NCI-H2227 (cell line): Measurements from ENCODE around the gene CTXND1.
"Not testable (repeated sequence)": the region's sequence is repeated elsewhere in the genome, so short reads cannot be mapped to it uniquely, and the experiment has no call there.

Experiments
- DNase-seq: peaks from one replicate; lab custom pipeline; 2025; ENCODE audit not compliant: unreplicated experiment; lab: John Stamatoyannopoulos, UW

CTXND1 gene

DNA sequence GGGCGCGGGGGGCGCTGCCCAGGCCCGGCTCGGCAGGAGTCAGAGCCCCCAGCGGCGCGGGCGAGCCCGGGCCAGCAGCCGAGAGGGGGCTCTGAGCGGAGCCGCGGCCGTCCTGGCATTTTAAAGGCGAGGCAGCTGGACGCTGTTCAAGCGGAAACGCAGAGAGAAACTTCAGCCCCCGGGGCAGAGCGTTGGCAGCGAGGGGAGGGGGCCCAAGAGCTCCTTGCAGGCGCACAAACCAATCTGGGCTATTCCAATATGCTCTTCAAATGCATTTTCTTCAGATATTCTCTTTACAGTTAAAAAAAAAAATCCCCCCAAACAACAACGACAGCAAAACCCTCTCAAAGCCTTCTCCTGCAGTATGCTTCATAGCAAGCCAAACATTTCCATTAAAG lies at the start of gene CTXND1:
CTXND1 (minus strand) TSS at position 93 of the 398 bp plus-strand sequence. CDS start 50,264 bp downstream, outside the sequence.
- DNase-seq: no peak

DNA sequence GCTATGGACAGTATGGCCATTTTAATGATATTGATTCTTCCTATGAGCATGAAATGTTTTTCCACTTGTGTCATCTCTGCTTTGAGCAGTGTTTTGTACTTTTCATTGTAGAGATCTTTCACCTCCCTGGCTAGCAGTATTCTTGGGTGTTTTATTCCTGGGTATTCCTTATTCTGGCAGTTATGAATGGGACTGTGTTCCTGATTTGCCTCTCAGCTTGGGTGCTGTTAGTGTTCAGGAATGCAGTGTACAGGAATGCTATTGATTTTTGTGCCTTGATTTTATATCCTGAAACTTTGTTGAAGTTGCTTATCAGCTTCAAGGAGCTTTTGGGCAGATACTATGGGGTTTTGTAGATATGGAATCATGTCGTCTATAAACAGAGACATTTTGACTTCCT lies 49.5 kb upstream of the CTXND1 start:
- DNase-seq: no peak

DNA sequence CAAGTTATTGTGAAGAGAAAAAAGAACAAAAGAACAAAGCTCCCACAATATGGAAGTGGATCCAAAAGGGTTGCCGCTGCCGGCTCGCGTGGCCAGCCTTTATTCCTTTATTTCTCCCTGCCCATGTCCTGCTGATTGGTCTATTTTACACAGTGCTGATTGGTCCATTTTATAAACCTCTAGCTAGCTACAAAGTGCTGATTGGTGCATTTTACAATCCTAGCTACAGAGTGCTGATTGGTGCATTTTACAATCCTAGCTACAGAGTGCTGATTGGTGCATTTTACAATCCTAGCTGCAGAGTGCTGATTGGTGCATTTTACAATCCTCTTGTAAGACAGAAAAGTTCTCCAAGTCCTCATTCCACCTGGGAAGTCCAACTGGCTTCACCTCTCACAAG lies 43.8 kb upstream of the CTXND1 start:
- DNase-seq: not testable (repeated sequence)

DNA sequence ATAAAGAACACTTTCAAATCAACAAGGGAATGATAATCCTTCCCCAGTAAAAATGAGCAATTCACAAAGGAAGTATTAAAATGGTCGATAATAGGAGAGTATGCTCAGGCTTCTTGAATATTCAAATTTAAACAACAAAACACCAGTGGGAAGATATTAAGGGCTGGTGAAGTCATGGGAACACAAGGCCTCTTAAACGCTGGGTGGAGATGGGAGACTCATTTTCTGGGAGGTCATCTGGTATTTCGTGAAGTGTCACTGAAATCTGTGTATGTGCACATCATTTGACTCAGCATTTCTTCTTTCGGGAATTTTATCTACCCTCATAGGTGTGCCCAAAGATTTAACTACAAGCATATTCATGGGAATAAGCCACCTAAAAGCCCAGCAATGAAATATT lies 40.1 kb upstream of the CTXND1 start:
- DNase-seq: no peak

DNA sequence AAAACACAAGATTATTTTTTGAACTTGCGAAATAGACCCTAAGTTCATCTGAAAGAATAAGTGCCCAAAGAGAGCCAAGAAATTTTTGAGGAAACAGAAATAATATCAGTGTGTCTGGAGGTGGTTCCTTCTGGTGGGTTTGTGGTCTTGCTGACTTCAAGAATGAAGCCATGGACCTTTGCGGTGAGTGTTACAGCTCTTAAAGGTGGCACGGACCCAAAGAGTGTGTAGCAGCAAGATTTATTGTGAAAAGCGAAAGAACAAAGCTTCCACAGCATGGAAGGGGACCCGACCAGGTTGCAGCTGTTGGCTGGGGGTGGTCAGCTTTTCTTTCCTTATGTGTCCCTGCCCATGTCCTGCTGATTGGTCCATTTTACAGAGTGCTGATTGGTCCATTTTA lies 38.9 kb upstream of the CTXND1 start:
- not testable (repeated sequence) for DNase-seq

DNA sequence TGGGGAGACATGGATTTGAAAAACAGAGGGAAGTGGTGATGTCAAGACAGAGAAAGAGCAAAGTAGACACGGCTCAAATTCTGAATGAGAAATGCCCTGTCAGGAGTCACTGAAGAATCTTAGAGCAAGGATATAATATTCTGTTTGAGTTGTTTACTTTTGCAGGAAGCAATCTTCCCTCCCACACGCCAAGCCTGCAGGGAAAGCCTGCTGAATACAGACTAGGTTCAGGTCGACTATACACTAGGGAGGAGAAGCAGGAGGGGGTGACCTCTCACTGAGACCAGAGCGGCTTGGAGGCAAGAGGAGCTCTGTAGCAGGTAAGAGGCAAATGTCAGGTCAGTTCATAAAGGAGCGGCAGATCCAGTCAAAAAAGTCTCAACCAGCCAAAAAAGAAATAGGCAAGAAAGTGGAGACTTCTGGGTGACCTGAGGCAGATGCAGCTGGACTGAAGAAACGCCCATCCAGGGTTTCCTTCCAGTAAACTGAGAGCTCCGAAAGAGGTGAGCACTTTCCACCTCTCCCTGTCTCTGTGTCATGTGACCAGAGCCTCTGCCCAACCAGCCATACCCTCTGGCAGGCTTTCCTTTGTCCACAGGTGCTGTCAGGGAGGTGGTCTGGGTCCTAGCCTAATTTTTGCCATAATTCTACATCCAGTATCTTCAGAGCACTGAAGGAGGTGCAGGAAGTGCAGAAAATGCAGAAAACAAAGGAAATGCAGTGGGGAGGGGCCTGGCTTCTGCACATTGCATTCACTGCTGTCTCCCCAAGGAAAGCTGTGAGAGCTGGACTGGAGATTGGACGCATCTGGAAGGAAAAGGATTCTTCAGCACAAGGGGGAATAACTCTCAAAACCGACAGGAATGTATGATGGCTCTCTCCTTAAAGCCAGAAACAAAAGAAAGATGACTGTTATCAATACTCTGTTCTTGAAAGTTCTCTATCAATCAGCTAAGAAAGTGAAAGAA lies 37.8 kb upstream of the CTXND1 start:
- DNase-seq: no peak

DNA sequence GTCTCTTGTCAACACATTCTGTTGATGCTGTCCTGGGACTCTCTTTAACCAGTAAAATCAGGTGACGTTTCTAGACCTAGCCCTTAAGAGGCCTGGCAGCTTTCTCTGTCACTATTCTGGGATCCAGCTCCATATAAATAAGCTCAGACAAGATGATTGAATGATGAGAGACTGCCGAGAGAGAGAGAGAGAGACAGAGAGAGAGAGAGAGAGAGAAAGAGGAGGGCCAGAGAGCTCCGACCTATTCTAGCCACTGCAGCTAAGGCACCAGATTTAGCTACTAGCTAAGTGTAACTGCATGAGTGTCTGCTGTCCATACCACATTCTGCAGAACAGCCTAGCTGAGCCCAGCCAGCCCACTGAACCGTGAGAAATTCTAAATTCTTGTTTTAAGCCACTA lies 36.1 kb upstream of the CTXND1 start:
- no peak for DNase-seq

DNA sequence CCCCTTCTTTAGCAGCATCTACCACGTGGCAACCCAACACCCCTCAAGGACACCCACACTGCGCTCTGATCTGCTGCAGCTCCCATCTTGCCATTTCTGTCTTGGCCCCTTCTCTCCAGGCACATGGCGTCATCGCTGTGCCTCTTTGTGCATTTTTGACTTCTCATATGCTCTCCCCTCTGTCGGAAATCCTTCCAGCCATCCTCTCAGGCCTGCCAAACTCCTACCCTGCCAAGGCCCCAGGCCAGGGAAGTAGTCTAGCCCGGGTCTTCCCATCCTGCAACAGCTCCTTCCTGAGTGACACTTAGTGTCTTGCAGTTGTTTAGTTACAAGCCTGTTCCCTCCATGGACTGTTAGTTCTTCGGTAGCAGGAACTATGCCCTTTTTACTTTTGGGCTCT lies 34.0 kb upstream of the CTXND1 start:
- no peak for DNase-seq

DNA sequence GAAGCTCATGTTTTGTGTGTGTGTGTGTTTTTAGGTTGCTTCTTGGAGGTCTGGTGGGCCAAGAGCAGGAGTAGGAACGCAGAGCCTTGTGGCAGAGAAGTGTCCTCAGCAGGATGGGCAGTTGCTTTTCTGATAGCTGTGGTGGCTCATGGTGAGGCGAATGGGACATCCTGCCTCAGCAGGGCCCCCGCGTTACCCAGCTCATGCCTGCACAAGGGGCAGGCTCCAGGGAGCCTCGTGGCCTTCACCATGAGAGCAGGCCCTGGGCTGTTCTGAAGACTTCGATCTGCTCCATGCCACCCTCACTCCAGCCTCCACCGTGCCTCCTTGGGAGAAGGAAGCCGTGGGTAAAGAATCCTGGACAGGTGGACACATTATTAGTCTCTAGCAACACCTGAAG lies 33.4 kb upstream of the CTXND1 start:
- DNase-seq: no peak

DNA sequence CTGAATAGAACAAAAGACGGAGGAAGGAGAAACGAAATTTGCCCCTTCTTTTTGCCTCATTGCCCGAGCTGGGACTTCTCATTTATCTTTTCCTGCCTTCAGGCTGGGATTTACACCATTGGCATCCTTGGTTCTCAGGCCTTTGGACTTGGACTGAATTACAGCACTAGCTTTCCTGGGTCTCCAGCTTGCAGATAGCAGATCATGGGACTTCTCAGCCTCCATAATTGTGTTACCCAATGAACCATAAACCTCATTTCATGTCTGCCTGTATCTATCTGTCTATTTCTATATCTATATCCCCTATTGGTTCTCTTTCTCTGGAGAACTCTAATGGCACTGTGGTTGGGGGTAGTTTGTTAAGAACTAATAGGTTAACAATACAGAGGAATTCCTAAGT lies 31.5 kb upstream of the CTXND1 start:
- no peak for DNase-seq

DNA sequence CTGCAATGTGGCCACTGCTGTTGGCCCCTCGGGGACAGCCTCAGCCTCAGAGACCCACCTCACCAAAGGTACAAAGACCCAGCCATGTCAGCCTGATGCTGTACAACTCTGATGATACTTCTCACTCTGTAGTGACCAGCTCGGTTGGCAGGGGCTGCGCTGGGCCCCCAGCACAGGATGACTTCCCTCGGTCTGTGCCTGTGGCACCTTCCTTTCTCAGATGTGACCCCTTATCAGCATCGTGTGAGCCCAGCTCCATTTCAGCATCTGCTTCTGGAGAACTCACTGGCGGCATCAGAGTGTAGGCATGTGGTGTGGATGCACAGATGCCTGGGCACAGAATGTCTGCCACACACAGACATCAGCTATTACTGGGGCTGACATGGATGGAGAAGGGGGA lies 25.1 kb upstream of the CTXND1 start:
- DNase-seq: no peak

DNA sequence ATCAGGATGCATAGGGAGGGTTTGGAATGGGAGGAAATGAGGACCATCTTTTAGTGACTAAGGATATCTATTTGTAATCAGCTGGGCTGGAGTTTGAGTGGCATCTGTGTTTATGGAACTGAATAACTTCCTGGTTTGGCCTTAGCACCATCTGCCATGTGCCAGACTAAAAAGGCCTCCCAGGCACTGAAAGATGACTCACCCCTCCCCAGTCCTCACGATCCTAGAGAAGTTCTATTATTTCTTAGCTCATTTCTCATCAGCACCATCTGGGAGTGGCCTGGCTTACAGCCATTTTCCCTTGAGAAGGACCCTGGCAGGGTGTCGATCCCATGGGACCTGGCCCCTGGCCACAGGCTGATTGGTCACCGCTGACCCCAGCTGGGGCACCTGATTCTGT lies 23.9 kb upstream of the CTXND1 start:
- DNase-seq: no peak

DNA sequence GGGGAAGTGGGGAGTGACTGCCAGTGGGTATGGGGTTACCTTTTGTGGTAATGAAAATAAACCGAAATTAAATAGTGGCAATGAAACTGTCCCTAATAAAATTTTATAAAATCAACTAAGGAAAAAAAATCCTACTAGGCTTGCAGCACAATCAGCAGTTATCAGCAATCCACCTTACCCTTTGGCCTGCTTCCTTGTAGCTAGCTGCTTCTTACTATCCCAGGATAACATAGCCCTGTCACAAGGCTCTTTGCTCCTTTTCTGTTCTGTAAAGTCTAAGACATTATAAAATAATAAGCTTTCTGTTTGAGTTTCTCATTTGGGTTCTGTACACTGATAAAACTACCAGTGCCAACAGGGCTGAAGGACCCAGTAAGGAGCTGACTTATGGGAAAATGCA lies 23.0 kb upstream of the CTXND1 start:
- no peak for DNase-seq

DNA sequence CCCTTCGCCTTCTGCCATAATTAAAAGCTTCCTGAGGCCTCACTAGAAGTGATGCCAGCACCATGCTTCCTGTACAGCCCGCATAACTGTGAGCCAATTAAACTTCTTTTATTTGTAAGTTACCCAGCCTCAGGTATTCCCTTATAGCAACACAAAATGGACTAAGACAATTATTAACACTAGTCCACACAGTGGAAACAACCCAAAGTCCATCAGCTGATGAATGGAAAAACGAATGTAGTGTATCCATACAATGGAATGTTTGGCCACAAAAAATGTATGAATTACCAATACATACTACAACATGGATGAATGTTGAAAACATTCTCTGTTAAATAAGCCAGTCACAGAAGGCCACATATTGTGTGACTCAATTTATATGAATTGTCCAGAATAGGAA lies 22.5 kb upstream of the CTXND1 start:
- no peak for DNase-seq

DNA sequence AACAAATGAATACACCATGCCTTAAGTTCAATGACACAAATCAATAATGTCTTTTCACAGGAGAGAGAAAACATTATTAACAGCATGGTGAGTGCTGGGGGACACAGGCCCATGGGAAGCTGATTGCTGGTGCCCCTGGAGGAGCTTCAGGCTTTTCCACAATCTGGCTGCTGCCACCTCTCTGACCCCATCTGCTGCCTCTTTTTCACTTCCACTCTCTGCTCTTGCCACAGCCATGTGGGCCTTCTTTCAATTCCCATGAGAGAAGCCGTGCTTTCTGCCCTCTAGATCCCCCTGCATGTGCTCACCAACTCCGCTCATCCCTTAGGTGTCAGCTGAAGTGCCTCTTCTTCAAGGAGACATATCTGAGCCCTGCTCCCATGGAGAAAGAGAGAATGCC lies 21.0 kb upstream of the CTXND1 start:
- no peak for DNase-seq

DNA sequence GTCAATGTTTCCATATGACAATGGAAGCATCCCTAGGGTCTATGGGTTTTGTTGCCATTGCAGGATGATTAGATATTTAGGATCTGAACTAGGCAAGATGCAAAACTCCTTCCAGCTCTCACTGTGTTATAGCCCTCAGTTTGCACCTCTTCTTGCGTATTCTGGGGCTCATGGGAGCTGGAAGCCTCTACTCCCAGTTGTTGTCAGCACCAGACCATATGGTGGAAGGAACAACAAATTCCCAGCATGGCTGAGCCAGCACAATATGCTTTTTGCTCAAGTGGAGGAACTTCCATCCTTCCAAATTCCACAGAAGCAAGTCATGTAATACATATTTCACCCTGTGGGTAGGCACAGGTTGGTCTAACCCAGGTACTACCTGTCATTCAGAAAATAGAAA lies 18.5 kb upstream of the CTXND1 start:
- DNase-seq: no peak

DNA sequence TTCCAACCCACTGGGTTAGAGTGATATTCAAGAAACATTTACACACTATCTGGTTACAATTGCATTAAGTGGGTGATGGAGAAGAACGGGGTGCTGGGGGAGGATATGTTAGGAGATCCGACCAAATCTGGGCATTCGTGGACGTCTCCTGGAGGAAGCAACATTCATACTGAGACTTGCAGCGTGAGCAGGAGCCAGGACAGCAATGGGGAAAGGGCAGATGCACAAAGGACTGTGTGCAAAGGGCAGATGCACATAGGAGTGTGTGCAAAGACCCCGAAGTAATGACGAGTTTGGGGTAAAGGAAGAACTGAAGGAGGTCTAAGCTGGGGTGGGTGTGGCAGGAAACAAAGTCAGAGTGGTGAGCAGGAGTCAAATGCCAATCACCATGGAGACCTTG lies 16.1 kb upstream of the CTXND1 start:
- DNase-seq: no peak

DNA sequence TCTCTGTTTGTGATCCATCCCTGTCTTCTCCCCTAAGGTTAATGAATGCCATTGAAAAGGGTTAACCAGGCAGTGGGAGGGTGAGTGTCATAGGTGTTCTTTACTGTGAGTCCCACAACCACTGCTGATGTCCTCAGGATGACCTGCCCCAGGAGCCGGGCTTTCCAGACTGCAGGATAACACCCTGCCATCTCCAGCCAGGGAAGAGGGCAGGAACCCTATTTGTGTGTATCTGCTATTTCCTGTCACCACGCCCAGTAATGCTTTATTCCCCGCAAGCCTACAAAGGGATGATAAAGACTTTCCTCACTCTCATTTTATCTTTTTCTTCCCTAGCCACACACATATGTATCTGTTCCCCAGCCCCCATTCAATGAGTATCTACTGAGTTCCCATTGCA lies 15.6 kb upstream of the CTXND1 start:
- no peak for DNase-seq

DNA sequence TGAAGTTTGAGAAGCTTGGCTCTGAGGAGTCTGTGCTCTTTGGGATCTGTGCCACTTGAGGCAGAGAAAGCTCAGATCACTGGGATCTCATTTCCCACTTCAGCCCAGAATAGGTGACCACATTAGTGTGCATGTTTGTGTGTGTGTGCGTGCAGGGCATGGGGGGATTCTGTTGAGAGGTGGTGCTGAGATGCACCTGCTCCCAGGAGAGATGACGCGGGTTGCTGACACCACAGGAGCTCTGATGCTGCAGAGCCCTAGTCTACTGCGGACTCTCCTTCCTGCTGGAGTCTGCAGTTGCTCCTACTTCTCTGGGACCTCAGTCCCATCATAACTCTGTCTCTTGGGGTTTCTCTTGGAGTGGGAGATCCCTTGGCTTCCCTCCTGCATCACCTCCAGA lies 14.7 kb upstream of the CTXND1 start:
- DNase-seq: no peak

DNA sequence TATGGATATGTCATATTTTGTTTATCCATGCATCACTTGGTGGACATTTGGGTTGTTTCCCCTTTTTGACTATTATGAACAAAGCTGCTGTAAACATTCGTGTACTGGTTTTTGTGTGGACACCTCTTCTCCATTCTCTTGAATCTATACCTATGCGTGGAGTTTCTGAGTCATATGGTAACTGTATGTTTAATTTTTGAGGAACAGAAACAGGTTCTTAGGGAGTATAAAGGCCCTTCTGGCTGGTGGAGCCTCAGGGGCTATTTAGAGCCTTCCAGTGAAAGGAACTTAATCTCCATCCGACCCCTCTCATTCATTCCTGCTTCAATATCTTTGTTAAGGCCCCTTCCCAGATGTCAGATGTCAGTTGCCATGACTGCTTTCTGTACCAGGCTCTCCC lies 14.1 kb upstream of the CTXND1 start:
- no peak for DNase-seq

DNA sequence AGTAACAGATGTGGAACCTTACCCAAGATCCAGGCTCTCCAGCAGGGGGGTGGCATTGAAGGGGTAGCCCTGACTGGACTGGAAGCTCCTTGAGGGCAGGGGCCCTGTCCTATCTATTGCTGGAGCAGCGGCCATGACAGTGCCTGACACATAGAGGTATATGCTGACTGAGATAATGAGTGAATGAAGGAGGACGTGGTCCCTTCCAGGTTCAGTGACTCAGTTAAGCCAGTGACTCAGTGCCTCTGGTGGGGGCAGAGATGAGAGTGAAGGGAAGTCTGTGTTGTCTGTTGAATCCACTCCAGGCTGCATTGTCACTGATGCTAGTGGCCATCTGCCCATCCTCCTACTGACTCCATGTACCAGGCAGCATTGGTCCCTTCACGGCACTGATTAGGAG lies 13.0 kb upstream of the CTXND1 start:
- no peak for DNase-seq

DNA sequence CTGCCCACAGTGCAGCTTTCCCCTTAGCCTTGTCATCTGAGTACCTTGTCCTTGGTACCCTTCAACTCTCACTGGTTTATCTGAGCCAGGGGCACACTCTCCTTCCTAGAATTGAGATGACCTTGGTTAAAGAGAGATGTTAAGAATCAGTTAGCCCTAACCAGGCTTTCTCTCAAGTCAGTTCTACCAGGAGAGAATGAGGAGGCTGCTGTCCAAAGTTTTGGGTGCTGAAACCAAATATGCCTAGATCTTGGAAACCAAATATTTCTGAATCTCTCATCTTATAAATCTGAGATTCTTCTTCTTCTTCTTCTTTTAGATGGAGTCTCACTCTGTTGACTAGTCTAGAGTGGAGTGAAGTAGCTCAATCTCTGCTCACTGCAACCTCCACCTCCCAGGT lies 12.0 kb upstream of the CTXND1 start:
- no peak for DNase-seq

DNA sequence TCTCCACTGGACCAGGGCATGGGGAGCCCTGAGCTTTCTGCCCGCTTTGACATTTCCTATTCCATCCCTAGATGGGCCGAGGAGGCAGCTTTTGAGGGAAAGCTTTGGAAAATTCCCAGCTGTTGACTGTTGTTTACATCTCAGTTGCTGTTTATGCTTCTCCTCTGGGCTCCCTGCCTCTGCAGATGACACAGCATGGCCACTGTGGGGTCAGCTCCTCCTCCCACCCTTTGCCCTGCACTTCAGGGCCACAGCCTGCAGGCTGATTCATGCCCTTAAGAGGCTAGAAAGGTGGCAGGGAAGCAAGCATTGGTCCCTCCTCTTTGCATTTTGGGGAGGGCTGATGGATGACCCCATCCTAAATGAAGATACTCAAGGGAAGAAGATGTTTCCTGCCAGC lies 8.5 kb upstream of the CTXND1 start:
- DNase-seq: no peak
